ENCODE measurements around the gene SLC15A2. TPM values are rescaled to one million over a fixed set of nuclear protein-coding genes. Genes with fewer than 3 reads are reported as not detected.

The SLC15A2 gene
- total and polyA plus RNA-seq, 10 of the 15 experiments (the other 5 are each of a cell fraction or from before 2014, with no cell fraction given) = 0.64 to 7.2 (median 2.4) TPM

DNA sequence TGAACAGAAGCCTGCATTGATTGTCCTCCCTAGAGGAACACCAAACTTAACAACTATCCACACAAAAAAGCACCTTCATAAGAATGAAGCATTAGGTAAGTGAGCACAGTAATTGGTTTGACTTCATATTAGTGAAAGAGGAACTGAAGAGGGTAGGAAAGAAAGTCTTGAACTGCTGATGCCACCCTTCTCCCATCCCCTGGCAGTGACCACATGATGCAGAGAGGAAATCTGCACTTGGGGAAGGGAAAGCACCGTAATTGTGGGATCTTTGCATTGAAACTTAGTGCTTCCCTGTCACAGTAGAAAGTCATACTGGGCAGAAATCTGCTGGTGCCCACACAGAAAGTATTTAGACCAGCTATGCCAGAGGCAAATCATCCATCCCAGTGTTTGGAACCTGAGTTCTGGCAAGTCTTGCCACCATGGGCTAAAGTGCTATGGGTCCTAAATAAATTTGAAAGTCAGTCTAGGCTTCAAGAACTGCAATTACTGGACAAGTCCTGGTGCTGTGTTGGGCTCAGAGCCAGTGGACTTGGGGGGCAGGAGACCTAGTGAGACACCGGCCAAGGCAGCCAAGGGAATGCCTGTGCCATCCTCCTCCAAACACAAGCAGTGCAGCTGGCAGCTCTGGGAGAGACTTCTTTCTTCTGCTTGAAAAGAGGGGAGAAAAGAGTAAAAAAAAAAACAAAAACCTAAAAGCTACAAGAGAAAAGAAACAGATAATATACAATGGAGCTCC lies 63.6 kb downstream of the SLC15A2 start:
- CTCF ChIA-PET = interaction anchor here (0.5 to 0.6 kb wide), 2 partner anchors 42 to 144 kb away, joined by 3 read pairs; no protein-coding TSS in a partner anchor
- RAD21 ChIA-PET (ENCODE audit: unreplicated experiment) = interaction anchor here (0.6 to 1.0 kb wide), 2 partner anchors 53 to 296 kb away, joined by 3 read pairs; no protein-coding TSS in a partner anchor
- POLR2A ChIA-PET = interaction anchor here (0.6 to 1.0 kb wide), 3 partner anchors 39 to 642 kb away, joined by 3 to 5 read pairs (median 3); no protein-coding TSS in a partner anchor
- SMC1A ChIA-PET (ENCODE audit: uncharacterized antibody, unreplicated experiment) = interaction anchor here (0.8 to 1.7 kb wide), 8 partner anchors 11 to 120 kb away, joined by 3 to 4 read pairs (median 3); no protein-coding TSS in a partner anchor
- no TSS peak for BruUV-seq (replicated peaks)
- no peaks in the 10 kb centered on the region for H3K79me2 ChIP-seq (ENCODE audit: control insufficient read depth, insufficient read depth, low read length)
- WGBS (ENCODE audit: insufficient coverage, insufficient replicate concordance, low lambda C conversion rate, missing lambda C conversion rate) = 59% methylated on average over 2 of the region's 2 CpGs
- H3K4me3 ChIP-seq = no peak overlapping the region
- no peak overlapping the region for H3K9ac ChIP-seq (ENCODE audit: control insufficient read depth, insufficient read depth, low read length)
- intact Hi-C loops (cut with micrococcal nuclease; ENCODE audit: unreplicated experiment) (no loop called here), in situ Hi-C loops (cut with MboI) (no loop called here)
- ATAC-seq (peak; percentile 95), FAIRE-seq (no peak), DNase-seq (ENCODE audit: low read depth, low spot score) (peak; percentile 84)
- H3K9me3 ChIP-seq (replicated peaks; ENCODE audit: control insufficient read depth, insufficient read depth, low read length) = no peaks in the 10 kb centered on the region; the same call in 2 of the 3 replicates
- H3K36me3 ChIP-seq (ENCODE audit: control insufficient read depth in 2 of 2, insufficient read depth in 2 of 2, low read length in 1 of 2) = no peaks in the 10 kb centered on the region
- no peak overlapping the region for H3K4me2 ChIP-seq (ENCODE audit: control insufficient read depth, insufficient read depth)
- H3K27me3 ChIP-seq (replicated peaks in 1 of 2; ENCODE audit: control insufficient read depth in 2 of 2, insufficient read depth in 2 of 2, low read length in 1 of 2) = no peaks in the 10 kb centered on the region
- H2AFZ ChIP-seq (ENCODE audit: control insufficient read depth, low read depth, low read length) = no peak overlapping the region
- H3K4me1 ChIP-seq (ENCODE audit: control insufficient read depth, insufficient read depth, low read length) = peaks cover 4% of the 10 kb centered on the region; the same call in 1 of the 2 replicates
- H4K20me1 ChIP-seq (ENCODE audit: control insufficient read depth, insufficient read depth) = no peaks in the 10 kb centered on the region
- H3K27ac ChIP-seq (ENCODE audit: control insufficient read depth, insufficient read depth) = no peak overlapping the region
- TF ChIP-seq LARP7 (IDR thresholded peaks at IDR 0.05) (no peak), ZNF217 (IDR thresholded peaks at IDR 0.05) (no peak), STAT3 (IDR thresholded peaks at IDR 0.05; ENCODE audit: low read depth, low read length) (no peak), SREBF1 (IDR thresholded peaks at IDR 0.05; ENCODE audit: low read length) (no peak), NR2C2 (IDR thresholded peaks at IDR 0.05; ENCODE audit: borderline replicate concordance, control insufficient read depth, insufficient read length, low read depth) (no peak), SPI1 (IDR thresholded peaks at IDR 0.05; ENCODE audit: borderline replicate concordance, insufficient read depth, low read depth, low read length) (peak; percentile 78), RAD51 (IDR thresholded peaks at IDR 0.05) (peak; percentile 63; the same call in 1 of the 2 replicates), POLR2A (IDR thresholded peaks at IDR 0.05; ENCODE audit: low read depth, low read length) (no peak), MTA2 (IDR thresholded peaks at IDR 0.05; ENCODE audit: low read depth) (peak; percentile 85), IKZF1 (conservative IDR thresholded peaks at IDR 0.05) (peak; percentile 85), CEBPB (IDR thresholded peaks at IDR 0.05; ENCODE audit: borderline replicate concordance in 1 of 2, low read depth in 2 of 2, low read length in 2 of 2) (no peak), ESRRA (IDR thresholded peaks at IDR 0.05; ENCODE audit: low read length) (no peak), SMC3 (IDR thresholded peaks at IDR 0.05; ENCODE audit: borderline replicate concordance, low read length) (no peak), MXI1 (IDR thresholded peaks at IDR 0.05; ENCODE audit: low read depth, low read length) (no peak), SREBF2 (IDR thresholded peaks at IDR 0.05; ENCODE audit: low read length) (no peak)
- TF ChIP-seq, protein P1, sequence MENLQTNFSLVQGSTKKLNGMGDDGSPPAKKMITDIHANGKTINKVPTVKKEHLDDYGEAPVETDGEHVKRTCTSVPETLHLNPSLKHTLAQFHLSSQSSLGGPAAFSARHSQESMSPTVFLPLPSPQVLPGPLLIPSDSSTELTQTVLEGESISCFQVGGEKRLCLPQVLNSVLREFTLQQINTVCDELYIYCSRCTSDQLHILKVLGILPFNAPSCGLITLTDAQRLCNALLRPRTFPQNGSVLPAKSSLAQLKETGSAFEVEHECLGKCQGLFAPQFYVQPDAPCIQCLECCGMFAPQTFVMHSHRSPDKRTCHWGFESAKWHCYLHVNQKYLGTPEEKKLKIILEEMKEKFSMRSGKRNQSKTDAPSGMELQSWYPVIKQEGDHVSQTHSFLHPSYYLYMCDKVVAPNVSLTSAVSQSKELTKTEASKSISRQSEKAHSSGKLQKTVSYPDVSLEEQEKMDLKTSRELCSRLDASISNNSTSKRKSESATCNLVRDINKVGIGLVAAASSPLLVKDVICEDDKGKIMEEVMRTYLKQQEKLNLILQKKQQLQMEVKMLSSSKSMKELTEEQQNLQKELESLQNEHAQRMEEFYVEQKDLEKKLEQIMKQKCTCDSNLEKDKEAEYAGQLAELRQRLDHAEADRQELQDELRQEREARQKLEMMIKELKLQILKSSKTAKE (IDR thresholded peaks at IDR 0.05; ENCODE audit: low read depth, poor library complexity, severe bottlenecking) = no peak
- TF ChIP-seq, protein P2, sequence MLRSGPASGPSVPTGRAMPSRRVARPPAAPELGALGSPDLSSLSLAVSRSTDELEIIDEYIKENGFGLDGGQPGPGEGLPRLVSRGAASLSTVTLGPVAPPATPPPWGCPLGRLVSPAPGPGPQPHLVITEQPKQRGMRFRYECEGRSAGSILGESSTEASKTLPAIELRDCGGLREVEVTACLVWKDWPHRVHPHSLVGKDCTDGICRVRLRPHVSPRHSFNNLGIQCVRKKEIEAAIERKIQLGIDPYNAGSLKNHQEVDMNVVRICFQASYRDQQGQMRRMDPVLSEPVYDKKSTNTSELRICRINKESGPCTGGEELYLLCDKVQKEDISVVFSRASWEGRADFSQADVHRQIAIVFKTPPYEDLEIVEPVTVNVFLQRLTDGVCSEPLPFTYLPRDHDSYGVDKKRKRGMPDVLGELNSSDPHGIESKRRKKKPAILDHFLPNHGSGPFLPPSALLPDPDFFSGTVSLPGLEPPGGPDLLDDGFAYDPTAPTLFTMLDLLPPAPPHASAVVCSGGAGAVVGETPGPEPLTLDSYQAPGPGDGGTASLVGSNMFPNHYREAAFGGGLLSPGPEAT (IDR thresholded peaks at IDR 0.05; ENCODE audit: low read depth) = peak; percentile 80
- TF ChIP-seq, protein P3, sequence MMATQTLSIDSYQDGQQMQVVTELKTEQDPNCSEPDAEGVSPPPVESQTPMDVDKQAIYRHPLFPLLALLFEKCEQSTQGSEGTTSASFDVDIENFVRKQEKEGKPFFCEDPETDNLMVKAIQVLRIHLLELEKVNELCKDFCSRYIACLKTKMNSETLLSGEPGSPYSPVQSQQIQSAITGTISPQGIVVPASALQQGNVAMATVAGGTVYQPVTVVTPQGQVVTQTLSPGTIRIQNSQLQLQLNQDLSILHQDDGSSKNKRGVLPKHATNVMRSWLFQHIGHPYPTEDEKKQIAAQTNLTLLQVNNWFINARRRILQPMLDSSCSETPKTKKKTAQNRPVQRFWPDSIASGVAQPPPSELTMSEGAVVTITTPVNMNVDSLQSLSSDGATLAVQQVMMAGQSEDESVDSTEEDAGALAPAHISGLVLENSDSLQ (IDR thresholded peaks at IDR 0.05) = no peak
- TF ChIP-seq, protein P4, sequence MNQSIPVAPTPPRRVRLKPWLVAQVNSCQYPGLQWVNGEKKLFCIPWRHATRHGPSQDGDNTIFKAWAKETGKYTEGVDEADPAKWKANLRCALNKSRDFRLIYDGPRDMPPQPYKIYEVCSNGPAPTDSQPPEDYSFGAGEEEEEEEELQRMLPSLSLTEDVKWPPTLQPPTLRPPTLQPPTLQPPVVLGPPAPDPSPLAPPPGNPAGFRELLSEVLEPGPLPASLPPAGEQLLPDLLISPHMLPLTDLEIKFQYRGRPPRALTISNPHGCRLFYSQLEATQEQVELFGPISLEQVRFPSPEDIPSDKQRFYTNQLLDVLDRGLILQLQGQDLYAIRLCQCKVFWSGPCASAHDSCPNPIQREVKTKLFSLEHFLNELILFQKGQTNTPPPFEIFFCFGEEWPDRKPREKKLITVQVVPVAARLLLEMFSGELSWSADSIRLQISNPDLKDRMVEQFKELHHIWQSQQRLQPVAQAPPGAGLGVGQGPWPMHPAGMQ (IDR thresholded peaks at IDR 0.05; ENCODE audit: borderline replicate concordance) = no peak
